SU-DHL-6 (cell line): ENCODE data around the gene SMG7.

Source experiments
- H2AFZ ChIP-seq: fragments of 200-600 bp; sonication (generic); 2 replicates; pipeline ENCODE4 v1.6.1; 2014; ENCODE audit warnings: low read depth, mild to moderate bottlenecking, moderate library complexity, mixed read lengths, antibody characterized with exemption, low read length; ENCODE audit not compliant: severe bottlenecking
- H3F3A ChIP-seq: fragments of 200-600 bp; shearing (Covaris generic); 2 replicates; pipeline ENCODE4 v1.6.0; 2016; ENCODE audit warnings: antibody characterized with exemption, mild to moderate bottlenecking; ENCODE audit not compliant: insufficient read depth
- H3K27ac ChIP-seq: fragments of 200-600 bp; sonication (generic); 2 replicates; pipeline ENCODE4 v1.5.1; 2016; ENCODE audit warnings: low read depth, mild to moderate bottlenecking, low read length, moderate library complexity, mixed read lengths
- H3K27me3 ChIP-seq: fragments of 200-600 bp; sonication (generic), shearing (Covaris generic); 2 replicates; pipeline ENCODE4 v1.6.0; 2014; ENCODE audit warnings: mild to moderate bottlenecking, low read length
- H3K36me3 ChIP-seq: fragments of 200-600 bp; sonication (generic); 2 replicates; pipeline ENCODE4 v1.6.1; 2014; ENCODE audit warnings: mild to moderate bottlenecking, low read length, mixed read lengths
- H3K4me2 ChIP-seq: fragments of 300-600, 200-600 bp; shearing (Covaris generic), sonication (generic); 2 replicates; pipeline ENCODE4 v1.6.0; 2014; ENCODE audit warnings: low read length, low read depth, mild to moderate bottlenecking; ENCODE audit not compliant: poor library complexity, severe bottlenecking
- H3K4me3 ChIP-seq: fragments of 200-600 bp; sonication (generic); 2 replicates; pipeline ENCODE4 v1.5.1; 2014; ENCODE audit warnings: antibody characterized with exemption, low read length, mild to moderate bottlenecking, mixed read lengths; ENCODE audit not compliant: insufficient read depth, poor library complexity, severe bottlenecking
- H3K79me2 ChIP-seq: fragments of 200-600 bp; sonication (generic); 2 replicates; pipeline ENCODE4 v1.6.1; 2014; ENCODE audit warnings: mild to moderate bottlenecking, low read length, moderate library complexity; ENCODE audit not compliant: insufficient read depth
- H3K9ac ChIP-seq: fragments of 200-600 bp; sonication (generic); 2 replicates; pipeline ENCODE4 v1.7.0; 2014; ENCODE audit warnings: mild to moderate bottlenecking, low read length
- H3K9me2 ChIP-seq: fragments of 200-600 bp; sonication (generic); replicated peaks from 2 replicates; pipeline ENCODE4 v1.6.1; 2014; ENCODE audit warnings: low read length; ENCODE audit not compliant: insufficient read depth
- H3K9me3 ChIP-seq: fragments of 200-600 bp; sonication (generic); 2 replicates; pipeline ENCODE4 v1.6.1; 2014; ENCODE audit warnings: low read length, mixed read lengths; ENCODE audit not compliant: insufficient read depth
- H4K20me1 ChIP-seq: fragments of 200-600 bp; sonication (generic); 2 replicates; pipeline ENCODE4 v1.6.1; 2014; ENCODE audit warnings: low read depth, mild to moderate bottlenecking, antibody characterized with exemption, low read length, moderate library complexity, mixed read lengths
- EZH2phosphoT487 ChIP-seq: fragments of 200-600 bp; sonication (generic), shearing (Covaris generic); conservative IDR thresholded peaks from 2 replicates; pipeline ENCODE4 v1.6.1; 2018; ENCODE audit warnings: mild to moderate bottlenecking, antibody characterized with exemption, low read length, moderate library complexity, mixed read lengths
- TF ChIP-seq, protein P1 (sequence below): fragments of 200-600 bp; sonication (generic); IDR thresholded peaks from one replicate; pipeline ENCODE4 v1.5.1; 2017; ENCODE audit warnings: antibody characterized with exemption, mild to moderate bottlenecking, low read length, moderate library complexity; ENCODE audit not compliant: insufficient read depth, poor library complexity, severe bottlenecking

SMG7 gene

DNA sequence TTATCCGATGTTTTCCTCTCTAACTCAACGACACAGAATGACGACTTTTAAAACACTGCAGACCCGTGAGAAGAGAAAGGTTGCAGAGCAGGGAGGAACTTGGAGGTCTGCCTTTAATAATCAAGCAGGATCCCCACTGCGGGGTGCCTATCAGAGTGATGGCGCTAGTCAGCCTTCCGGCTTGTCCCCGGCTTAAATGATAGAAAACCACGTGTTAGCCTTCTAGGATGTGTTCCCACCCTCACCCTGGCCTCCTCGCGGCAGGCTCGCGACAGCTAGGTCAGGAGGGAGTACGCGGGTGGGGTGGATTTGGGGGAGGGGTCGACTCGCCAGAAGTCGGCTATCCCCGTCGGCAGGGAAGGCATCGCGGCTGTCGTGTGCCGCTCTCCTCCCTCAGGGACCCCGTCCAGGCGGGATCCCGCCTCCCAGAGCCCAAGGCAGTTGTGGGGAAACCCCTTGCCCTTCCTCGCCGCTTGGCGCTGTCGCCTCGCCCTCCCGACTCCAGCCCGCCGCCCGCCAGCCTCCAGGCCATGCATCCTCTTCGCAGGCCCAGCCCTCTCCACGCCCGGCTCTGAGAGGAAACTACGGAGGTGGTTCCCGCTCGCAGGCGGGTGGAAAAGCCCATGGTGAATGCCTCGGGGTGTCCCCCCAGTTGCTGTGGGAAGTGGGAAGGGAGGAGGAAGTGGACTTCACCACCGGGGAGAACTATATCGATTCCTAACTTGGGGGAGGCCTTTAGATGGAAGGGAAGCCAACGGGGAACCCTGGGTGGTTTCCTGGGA lies 1.1 kb upstream of the SMG7 start:
- no peak for TF ChIP-seq EZH2phosphoT487
- TF ChIP-seq, protein P1, sequence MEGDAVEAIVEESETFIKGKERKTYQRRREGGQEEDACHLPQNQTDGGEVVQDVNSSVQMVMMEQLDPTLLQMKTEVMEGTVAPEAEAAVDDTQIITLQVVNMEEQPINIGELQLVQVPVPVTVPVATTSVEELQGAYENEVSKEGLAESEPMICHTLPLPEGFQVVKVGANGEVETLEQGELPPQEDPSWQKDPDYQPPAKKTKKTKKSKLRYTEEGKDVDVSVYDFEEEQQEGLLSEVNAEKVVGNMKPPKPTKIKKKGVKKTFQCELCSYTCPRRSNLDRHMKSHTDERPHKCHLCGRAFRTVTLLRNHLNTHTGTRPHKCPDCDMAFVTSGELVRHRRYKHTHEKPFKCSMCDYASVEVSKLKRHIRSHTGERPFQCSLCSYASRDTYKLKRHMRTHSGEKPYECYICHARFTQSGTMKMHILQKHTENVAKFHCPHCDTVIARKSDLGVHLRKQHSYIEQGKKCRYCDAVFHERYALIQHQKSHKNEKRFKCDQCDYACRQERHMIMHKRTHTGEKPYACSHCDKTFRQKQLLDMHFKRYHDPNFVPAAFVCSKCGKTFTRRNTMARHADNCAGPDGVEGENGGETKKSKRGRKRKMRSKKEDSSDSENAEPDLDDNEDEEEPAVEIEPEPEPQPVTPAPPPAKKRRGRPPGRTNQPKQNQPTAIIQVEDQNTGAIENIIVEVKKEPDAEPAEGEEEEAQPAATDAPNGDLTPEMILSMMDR = no peak
- no peaks in the 10 kb centered on the region for H3K27me3 ChIP-seq
- no peaks in the 10 kb centered on the region for H3K36me3 ChIP-seq
- no peaks in the 10 kb centered on the region for H3K9me3 ChIP-seq
- H3K9ac ChIP-seq = peak overlapping the region; percentile 100
- peaks cover 27% of the 10 kb centered on the region for H3F3A ChIP-seq
- H3K9me2 ChIP-seq = no peaks in the 10 kb centered on the region
- peak overlapping the region; percentile 72 for H2AFZ ChIP-seq
- peaks cover 39% of the 10 kb centered on the region for H3K79me2 ChIP-seq
- peak overlapping the region; percentile 84 for H3K4me2 ChIP-seq
- peaks cover 13% of the 10 kb centered on the region; the same call in 1 of the 2 replicates for H4K20me1 ChIP-seq
- H3K27ac ChIP-seq = peak overlapping the region; percentile 81
- peak overlapping the region; percentile 98 for H3K4me3 ChIP-seq

DNA sequence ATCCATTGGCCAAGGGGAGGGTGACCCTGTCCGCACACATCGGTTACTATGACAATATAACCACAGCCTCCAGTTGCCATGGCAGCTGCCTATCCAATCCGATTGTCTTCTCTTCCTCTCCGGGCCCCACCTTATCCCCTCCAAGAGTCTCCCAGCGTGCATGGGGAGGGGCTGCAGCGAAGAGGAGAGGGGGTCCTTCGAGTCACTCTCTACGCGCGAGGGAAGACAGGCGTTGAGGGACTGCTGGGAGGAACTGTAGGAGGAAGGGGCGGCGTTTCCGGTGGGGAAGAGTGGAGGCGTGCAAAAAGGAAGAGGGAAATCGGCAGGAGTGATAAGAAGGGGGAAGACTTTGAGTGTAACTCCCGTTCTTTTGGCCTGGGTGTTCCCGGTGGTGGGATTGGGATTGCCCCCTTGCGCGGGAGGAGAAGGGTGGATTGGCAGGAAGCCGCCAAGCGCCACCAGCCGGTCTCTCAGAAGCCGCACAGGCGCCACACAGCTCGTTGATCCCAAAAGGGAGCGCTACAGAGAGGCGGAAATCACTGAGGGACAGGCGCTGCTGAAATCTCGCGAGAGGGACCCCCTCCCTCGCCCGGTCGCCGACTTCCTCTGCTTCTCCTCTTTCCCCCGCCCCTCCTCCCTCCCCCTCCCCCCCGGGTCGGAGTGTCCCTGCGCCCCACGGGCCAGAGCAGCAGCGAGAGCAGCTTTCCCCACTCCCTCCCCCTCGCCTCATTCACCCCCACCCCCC lies 384 bp upstream of the SMG7 start:
- TF ChIP-seq EZH2phosphoT487 = no peak
- TF ChIP-seq, protein P1 = no peak
- Histone ChIP-seq H3K9me3 (no peaks in the 10 kb centered on the region), H3F3A (peaks cover 33% of the 10 kb centered on the region), H3K9me2 (no peaks in the 10 kb centered on the region), H3K27me3 (no peaks in the 10 kb centered on the region), H3K4me2 (peak overlapping the region; percentile 85), H3K27ac (peak overlapping the region; percentile 81), H3K4me3 (peak overlapping the region; percentile 98), H3K9ac (peak overlapping the region; percentile 100), H3K79me2 (peaks cover 46% of the 10 kb centered on the region), H4K20me1 (peaks cover 13% of the 10 kb centered on the region; the same call in 1 of the 2 replicates), H3K36me3 (no peaks in the 10 kb centered on the region), H2AFZ (peak overlapping the region; percentile 90)

DNA sequence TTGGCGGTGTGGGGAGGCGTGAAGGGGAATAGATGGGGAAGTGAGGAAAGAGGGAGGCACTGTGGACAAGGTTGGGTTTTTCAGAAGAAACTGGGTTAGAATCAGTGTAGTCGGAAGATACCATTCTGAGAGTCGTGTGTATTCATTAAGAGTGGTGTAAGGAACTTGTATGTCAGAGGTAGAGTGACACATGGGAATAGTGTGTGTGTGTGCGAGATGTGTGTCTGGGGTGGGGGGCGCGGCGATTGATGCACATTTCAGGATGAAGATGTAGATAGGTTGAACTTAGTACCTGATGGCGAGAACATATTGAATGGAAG lies 878 bp downstream of the SMG7 start:
- Histone ChIP-seq H3K4me2 (peak overlapping the region; percentile 85), H3K9me3 (no peaks in the 10 kb centered on the region), H3K36me3 (no peaks in the 10 kb centered on the region), H4K20me1 (peaks cover 18% of the 10 kb centered on the region; the same call in 1 of the 2 replicates), H3K4me3 (peak overlapping the region; percentile 98), H3K27me3 (no peaks in the 10 kb centered on the region), H3K27ac (peak overlapping the region; percentile 81; the same call in 1 of the 2 replicates), H3F3A (peaks cover 38% of the 10 kb centered on the region), H3K79me2 (peaks cover 59% of the 10 kb centered on the region), H3K9ac (peak overlapping the region; percentile 100), H2AFZ (no peak overlapping the region), H3K9me2 (no peaks in the 10 kb centered on the region)
- TF ChIP-seq, protein P1 = no peak
- no peak for TF ChIP-seq EZH2phosphoT487
